NCI-H2227 (cell line): ENCODE results near the gene BMAL1.

Experiments
- DNase-seq: peaks from one replicate; lab custom pipeline; 2025; ENCODE audit not compliant: unreplicated experiment; lab: John Stamatoyannopoulos, UW

The BMAL1 gene

GRCh38 chr11:13290221-13290980 lies 12.8 kb downstream of the BMAL1 start:
- no peak for DNase-seq

GRCh38 chr11:13291361-13291760 lies 13.8 kb downstream of the BMAL1 start:
- no peak for DNase-seq

GRCh38 chr11:13291800-13292199 lies 14.2 kb downstream of the BMAL1 start:
- DNase-seq = no peak

GRCh38 chr11:13292970-13293369 lies 15.4 kb downstream of the BMAL1 start:
- no peak for DNase-seq

GRCh38 chr11:13294178-13294577 lies 16.6 kb downstream of the BMAL1 start:
- no peak for DNase-seq

- peak; percentile 30 for DNase-seq
These were observed 17.4 kb downstream of the BMAL1 start for GRCh38 chr11:13294771-13295579.

GRCh38 chr11:13297308-13297916 lies 19.8 kb downstream of the BMAL1 start:
- DNase-seq = no peak

- no peak for DNase-seq
These were observed 20.3 kb downstream of the BMAL1 start for GRCh38 chr11:13297917-13298356.

GRCh38 chr11:13298765-13299164 lies 21.2 kb downstream of the BMAL1 start:
- no peak for DNase-seq

GRCh38 chr11:13301522-13301921 lies 23.9 kb downstream of the BMAL1 start:
- DNase-seq = no peak

- DNase-seq = peak; percentile 38
These were observed 24.9 kb downstream of the BMAL1 start for GRCh38 chr11:13302420-13302958.

GRCh38 chr11:13303668-13304649 lies 26.4 kb downstream of the BMAL1 start:
- DNase-seq = no peak

- no peak for DNase-seq
These were observed 27.2 kb downstream of the BMAL1 start for GRCh38 chr11:13304655-13305335.

- no peak for DNase-seq
These were observed 31.1 kb downstream of the BMAL1 start for GRCh38 chr11:13308704-13309103.

- DNase-seq = no peak
These were observed 31.6 kb downstream of the BMAL1 start for GRCh38 chr11:13309156-13309555.

- no peak for DNase-seq
These were observed 32.9 kb downstream of the BMAL1 start for GRCh38 chr11:13310443-13310842.

GRCh38 chr11:13311570-13311969 lies 34.0 kb downstream of the BMAL1 start:
- no peak for DNase-seq

- no peak for DNase-seq
These were observed 35.6 kb downstream of the BMAL1 start for GRCh38 chr11:13313005-13313819.
